ENCODE results near the gene LAMA5. TPM values are rescaled to one million over a fixed set of nuclear protein-coding genes. Genes with fewer than 3 reads are reported as not detected.

Gene LAMA5, protein sequence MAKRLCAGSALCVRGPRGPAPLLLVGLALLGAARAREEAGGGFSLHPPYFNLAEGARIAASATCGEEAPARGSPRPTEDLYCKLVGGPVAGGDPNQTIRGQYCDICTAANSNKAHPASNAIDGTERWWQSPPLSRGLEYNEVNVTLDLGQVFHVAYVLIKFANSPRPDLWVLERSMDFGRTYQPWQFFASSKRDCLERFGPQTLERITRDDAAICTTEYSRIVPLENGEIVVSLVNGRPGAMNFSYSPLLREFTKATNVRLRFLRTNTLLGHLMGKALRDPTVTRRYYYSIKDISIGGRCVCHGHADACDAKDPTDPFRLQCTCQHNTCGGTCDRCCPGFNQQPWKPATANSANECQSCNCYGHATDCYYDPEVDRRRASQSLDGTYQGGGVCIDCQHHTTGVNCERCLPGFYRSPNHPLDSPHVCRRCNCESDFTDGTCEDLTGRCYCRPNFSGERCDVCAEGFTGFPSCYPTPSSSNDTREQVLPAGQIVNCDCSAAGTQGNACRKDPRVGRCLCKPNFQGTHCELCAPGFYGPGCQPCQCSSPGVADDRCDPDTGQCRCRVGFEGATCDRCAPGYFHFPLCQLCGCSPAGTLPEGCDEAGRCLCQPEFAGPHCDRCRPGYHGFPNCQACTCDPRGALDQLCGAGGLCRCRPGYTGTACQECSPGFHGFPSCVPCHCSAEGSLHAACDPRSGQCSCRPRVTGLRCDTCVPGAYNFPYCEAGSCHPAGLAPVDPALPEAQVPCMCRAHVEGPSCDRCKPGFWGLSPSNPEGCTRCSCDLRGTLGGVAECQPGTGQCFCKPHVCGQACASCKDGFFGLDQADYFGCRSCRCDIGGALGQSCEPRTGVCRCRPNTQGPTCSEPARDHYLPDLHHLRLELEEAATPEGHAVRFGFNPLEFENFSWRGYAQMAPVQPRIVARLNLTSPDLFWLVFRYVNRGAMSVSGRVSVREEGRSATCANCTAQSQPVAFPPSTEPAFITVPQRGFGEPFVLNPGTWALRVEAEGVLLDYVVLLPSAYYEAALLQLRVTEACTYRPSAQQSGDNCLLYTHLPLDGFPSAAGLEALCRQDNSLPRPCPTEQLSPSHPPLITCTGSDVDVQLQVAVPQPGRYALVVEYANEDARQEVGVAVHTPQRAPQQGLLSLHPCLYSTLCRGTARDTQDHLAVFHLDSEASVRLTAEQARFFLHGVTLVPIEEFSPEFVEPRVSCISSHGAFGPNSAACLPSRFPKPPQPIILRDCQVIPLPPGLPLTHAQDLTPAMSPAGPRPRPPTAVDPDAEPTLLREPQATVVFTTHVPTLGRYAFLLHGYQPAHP (N-terminal part only)
- total RNA-seq (40.4 TPM), polyA plus RNA-seq (162 TPM)

DNA sequence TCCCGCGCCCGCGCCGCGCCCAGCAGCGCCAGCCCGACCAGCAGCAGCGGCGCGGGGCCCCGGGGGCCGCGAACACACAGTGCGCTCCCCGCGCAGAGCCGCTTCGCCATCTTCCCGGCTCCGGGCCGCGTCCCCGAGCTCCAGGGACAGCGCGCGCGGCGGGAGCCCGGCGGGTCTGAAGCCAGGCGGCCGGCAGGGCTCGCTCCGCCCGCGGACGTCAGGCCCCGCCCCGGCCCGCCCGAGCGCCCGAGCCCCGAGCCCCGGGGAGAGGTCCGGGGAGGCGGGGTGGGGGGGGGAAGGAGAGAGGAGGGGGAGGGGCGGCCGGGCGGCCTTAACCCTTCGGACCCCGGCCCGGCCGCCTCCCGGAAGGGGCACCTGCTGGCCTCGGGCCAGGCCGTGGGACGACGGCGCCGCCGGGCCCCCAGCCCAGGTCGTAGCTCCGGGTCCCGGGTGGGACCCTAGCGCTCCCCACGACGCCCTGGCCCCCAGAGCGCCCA lies at the start of gene LAMA5:
Gene LAMA5, minus strand, starts transcription at position 177 of the 497 bp plus-strand sequence. Its CDS starts 67 bp downstream, at position 110.
- under 1% methylated on average over 70 of the region's 70 CpGs for WGBS
- Histone ChIP-seq H3K4me3 (ENCODE audit: low read depth, low read length) (peak within 1 kb of the TSS; percentile 80), H3K27ac (ENCODE audit: low read depth) (peak within 1 kb of the TSS; percentile 91), H3K36me3 (ENCODE audit: insufficient read depth) (no peaks in the 10 kb centered on the region), H3K4me1 (ENCODE audit: insufficient read depth) (peaks cover 2% of the 10 kb centered on the region)
- DNase-seq (ENCODE audit: extremely low spot score), result no peak

DNA sequence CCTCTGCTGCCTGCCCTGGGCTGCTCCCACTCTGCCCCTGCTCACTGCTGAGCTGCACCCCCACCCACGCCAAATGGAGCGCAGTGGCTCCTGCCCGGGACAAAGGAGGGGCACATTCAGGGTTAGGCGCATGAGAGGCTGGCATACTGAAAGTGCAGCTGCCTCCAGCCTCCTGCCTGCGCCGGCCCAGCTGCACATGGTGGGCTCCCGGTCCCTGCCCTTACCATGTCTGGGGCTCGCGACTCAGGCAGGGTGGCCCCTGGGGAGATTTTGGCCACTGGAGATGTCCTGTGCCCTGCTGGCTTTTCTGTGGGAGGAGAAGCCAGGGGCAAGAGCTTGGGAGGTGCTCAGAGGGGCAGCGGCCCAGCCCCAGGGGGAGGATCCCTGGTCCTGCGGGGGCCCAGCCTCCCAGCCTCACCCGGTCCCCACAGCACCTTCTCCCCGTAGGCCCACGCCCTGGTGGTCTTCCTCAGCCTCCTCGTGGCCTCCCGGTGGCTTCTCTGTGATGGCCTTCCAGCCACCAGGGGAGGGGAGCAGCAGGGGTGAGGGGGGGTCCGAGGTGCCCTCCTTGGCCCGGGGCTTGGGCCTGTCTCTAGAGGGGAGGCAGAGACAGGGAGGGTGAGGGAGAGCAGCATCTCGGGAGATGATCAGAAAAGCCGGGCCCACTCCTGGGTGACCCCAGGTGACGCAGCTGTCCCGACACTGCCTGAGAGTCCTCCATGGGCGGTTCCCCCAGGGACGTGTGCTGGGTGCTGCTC lies 48.4 kb upstream of the LAMA5 start:
- DNase-seq (ENCODE audit: extremely low spot score), result no peak
- no peak overlapping the region for H3K4me3 ChIP-seq (ENCODE audit: low read depth, low read length)
- no peaks in the 10 kb centered on the region for H3K36me3 ChIP-seq (ENCODE audit: insufficient read depth)
- 82% methylated on average over 24 of the region's 24 CpGs for WGBS
- H3K4me1 ChIP-seq (ENCODE audit: insufficient read depth), result no peaks in the 10 kb centered on the region
- H3K27ac ChIP-seq (ENCODE audit: low read depth), result no peak overlapping the region

DNA sequence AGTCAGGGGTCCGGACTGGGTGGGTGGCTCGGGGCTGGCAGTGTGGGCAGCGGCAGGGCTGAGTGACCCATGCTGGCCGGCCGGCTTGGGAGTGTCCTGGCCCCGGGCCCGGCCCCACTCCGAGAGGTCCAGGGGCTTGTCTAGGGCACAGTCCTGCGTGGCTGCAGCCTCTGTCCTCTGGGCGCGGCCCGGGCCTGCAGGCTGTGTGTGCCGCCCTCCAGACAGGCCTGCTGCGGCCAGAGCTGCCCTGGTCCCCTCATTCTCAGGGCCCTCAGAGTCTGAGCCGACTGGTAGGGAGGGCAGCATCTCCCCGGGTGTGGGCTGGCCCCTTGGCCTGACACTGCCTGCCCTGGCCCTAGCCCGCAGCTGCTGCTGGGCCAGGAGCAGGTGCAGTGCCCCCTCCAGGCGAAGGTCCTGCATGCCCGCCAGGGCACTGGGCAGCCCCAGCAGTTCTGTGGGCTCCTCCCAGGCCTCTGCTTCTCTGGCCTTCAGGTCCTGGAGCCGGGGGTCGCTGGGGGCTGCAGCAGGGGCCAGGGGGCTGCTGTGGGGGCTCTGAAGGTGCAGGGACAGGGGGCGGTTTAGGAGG lies 46.9 kb upstream of the LAMA5 start:
- H3K27ac ChIP-seq (ENCODE audit: low read depth), result no peak overlapping the region
- H3K36me3 ChIP-seq (ENCODE audit: insufficient read depth), result no peaks in the 10 kb centered on the region
- 92% methylated on average over 22 of the region's 22 CpGs for WGBS
- H3K4me3 ChIP-seq (ENCODE audit: low read depth, low read length), result no peak overlapping the region
- DNase-seq (ENCODE audit: extremely low spot score), result no peak
- H3K4me1 ChIP-seq (ENCODE audit: insufficient read depth), result no peaks in the 10 kb centered on the region

DNA sequence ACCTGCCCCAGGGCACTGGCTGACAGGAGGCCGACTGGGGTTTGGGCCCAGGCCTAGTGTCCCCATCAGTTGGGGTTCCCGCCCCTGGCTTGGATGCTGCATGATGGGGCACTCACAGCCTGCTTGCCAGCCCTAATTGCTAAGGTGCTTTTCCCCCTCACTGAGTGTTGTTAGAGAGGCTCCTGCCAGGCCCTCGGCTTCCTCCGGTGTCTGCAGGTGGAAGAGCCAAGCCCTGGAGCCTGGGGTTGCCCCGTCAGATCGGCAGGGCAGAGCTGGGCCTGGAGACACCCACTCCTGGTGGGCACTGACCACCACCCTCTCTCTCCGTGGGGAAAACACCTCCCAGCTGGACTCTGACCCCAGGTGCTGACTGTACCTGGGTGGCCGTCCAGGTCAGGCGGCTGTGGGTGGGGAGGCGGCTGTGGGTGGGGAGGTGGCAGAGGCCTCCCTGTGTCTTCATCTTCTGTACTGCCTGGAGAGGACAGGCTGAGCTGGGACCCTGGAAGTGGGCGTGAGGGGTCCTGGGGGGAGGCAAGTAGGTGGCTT lies 46.0 kb upstream of the LAMA5 start:
- H3K4me1 ChIP-seq (ENCODE audit: insufficient read depth), result no peaks in the 10 kb centered on the region
- no peaks in the 10 kb centered on the region for H3K36me3 ChIP-seq (ENCODE audit: insufficient read depth)
- H3K27ac ChIP-seq (ENCODE audit: low read depth), result no peak overlapping the region
- 93% methylated on average over 11 of the region's 11 CpGs for WGBS
- no peak for DNase-seq (ENCODE audit: extremely low spot score)
- no peak overlapping the region for H3K4me3 ChIP-seq (ENCODE audit: low read depth, low read length)

DNA sequence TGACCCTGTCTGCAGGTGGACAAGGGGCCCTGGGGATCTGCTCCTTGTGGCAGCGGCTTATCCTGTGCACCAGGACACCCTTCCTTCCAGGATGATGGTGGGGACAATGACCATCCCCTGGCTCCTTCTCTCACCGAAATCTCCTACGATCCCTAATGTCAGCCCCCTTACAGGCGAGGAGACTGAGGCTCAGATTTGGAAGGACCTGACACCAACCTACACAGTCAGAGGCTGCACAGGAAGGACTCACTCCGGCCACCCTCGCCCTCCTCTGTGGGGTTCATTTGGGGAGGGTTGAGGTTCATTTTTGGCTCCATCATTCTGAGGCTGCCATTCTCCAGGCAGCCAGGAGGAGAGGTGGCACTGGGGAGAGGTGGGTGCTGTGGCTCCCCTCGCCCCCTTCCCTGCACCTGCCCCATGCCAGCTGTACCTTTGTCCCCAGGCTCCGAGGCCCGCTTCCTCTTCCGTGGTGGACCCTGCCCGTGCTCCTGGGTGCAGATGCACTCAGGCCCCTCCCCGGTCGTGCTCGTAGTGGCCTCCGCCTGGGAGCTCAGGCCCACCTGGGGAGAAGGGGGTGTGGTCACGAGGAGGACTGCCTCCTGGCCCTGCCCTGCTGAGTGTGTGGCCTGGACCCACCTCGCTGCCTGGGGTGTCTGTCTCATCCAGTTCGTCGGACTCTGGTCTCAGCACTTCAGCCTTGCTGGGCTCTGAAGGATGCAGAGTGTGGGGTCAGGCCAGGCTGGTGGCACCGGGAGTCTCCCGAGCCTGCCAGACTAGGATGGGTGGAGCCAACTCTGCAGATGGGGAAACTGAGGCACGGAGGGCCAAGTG lies 45.3 kb upstream of the LAMA5 start:
- no peak overlapping the region for H3K27ac ChIP-seq (ENCODE audit: low read depth)
- no peaks in the 10 kb centered on the region for H3K4me1 ChIP-seq (ENCODE audit: insufficient read depth)
- 85% methylated on average over 22 of the region's 22 CpGs for WGBS
- H3K4me3 ChIP-seq (ENCODE audit: low read depth, low read length), result no peak overlapping the region
- no peak for DNase-seq (ENCODE audit: extremely low spot score)
- H3K36me3 ChIP-seq (ENCODE audit: insufficient read depth), result no peaks in the 10 kb centered on the region

DNA sequence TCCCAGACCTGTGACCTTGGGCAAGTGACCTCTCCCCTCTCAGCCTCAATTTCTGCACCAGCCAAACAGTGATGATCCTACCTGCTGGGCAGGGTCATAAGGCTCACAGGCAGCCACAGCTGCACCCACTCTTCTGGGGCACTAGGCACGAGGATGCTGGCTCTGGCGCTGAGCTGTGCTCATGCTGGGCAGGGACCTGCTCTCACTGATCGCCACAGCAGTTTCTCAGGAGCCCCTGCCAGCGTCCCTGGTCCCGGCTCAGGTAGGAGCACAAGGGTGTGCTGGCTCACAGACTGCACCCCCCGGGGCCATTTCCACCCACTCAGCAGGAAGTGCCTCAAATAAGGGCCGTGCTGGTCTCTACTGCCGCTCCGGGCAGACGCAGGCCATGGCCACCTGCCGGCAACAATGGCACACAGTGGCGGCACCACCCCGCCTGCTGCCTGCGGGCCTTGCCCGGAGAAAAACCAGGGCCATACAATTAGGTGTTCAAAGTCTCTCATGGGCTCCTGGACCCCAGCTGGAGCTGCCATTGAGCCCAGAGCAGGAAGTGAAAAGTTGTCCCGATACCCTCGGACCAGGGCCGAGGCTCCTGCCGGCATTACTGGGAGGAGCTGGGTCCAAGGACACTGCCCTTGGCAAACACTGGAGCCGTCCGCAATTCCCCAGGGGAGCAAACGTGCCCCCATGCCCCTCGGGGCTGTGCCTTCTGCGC lies 44.5 kb upstream of the LAMA5 start:
- 85% methylated on average over 24 of the region's 24 CpGs for WGBS
- Histone ChIP-seq H3K27ac (ENCODE audit: low read depth) (no peak overlapping the region), H3K4me3 (ENCODE audit: low read depth, low read length) (no peak overlapping the region), H3K36me3 (ENCODE audit: insufficient read depth) (no peaks in the 10 kb centered on the region), H3K4me1 (ENCODE audit: insufficient read depth) (no peaks in the 10 kb centered on the region)
- no peak for DNase-seq (ENCODE audit: extremely low spot score)

DNA sequence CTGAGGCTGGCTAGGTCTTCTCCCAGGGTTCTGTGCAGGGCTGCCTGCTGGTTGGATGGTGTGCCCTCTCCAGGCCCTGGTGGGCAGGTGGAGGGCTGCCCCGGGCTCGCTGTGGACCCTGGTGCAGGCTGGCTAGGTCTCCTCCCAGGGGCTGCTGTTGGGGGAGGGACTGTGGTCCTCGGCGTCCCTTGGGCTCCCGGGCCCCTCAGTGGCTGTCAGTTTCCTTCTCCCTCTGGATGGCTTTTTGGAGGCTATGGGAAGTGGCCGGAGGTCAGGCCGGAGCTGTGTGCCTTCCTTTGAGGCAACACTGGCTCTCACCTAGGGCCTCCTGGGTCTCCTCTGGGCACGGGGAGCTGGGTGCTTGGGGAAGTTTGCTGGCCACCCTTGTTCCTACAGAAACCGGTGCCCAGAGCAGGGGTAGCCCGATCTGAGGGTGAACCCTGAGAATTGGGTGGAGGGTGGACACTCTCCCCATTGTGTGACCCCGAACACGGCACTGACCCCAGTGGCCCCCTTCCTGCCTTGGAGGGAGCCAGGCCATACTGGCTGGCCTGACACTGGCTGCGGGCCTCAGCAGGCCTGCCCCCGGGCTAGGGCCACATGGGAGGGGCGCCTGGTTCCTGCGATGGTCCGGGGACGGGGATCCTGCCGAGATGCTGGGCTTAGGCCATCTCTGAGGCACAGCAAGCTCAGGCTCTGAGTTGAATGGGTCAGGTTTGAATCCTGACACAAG lies 43.8 kb upstream of the LAMA5 start:
- no peak overlapping the region for H3K27ac ChIP-seq (ENCODE audit: low read depth)
- no peaks in the 10 kb centered on the region for H3K36me3 ChIP-seq (ENCODE audit: insufficient read depth)
- H3K4me1 ChIP-seq (ENCODE audit: insufficient read depth), result no peaks in the 10 kb centered on the region
- 89% methylated on average over 19 of the region's 19 CpGs for WGBS
- H3K4me3 ChIP-seq (ENCODE audit: low read depth, low read length), result no peak overlapping the region
- no peak for DNase-seq (ENCODE audit: extremely low spot score)

DNA sequence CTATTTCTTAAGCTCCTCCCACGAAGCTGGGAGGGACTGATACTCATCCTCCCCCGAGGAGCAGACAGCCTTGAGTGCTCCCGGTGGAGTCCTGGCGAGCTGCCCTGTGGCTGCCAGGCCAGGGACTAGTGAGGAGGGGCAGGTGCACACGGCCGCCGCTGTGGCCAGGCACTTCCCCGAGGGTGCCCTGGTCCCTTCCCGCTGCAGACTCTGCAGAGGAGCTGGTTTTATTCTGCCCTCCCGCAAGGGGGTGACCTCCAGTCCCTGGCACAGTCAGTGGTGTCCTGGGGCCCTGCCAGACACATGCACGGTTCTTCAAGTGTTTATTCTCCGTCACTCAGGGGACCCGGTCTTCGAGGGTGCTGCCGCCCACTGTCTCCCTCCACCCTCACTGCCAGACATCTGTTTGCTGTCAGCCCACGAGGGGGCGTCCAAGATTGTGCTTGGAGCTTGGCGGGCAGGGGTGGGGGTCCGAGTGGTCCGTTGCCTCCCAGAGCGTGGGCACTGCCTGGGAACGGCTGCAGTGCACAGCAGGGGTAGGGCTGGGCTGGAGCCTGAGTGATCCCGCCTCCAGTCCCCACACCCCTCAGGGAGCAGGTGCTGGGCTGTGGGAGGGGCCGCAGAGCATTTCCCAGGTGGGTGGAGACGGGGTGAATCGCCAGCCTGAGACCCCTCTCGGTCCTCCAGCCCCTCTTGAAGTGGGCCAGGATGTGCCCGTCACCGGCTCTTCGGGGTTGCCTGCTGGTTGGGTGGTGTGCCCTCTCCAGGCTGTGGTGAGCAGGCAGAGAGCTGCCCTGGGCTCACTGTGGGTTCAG lies 43.0 kb upstream of the LAMA5 start:
- Histone ChIP-seq H3K36me3 (ENCODE audit: insufficient read depth) (no peaks in the 10 kb centered on the region), H3K4me3 (ENCODE audit: low read depth, low read length) (no peak overlapping the region), H3K27ac (ENCODE audit: low read depth) (no peak overlapping the region), H3K4me1 (ENCODE audit: insufficient read depth) (no peaks in the 10 kb centered on the region)
- no peak for DNase-seq (ENCODE audit: extremely low spot score)
- whole genome bisulfite sequencing, result 12% methylated on average over 30 of the region's 30 CpGs

DNA sequence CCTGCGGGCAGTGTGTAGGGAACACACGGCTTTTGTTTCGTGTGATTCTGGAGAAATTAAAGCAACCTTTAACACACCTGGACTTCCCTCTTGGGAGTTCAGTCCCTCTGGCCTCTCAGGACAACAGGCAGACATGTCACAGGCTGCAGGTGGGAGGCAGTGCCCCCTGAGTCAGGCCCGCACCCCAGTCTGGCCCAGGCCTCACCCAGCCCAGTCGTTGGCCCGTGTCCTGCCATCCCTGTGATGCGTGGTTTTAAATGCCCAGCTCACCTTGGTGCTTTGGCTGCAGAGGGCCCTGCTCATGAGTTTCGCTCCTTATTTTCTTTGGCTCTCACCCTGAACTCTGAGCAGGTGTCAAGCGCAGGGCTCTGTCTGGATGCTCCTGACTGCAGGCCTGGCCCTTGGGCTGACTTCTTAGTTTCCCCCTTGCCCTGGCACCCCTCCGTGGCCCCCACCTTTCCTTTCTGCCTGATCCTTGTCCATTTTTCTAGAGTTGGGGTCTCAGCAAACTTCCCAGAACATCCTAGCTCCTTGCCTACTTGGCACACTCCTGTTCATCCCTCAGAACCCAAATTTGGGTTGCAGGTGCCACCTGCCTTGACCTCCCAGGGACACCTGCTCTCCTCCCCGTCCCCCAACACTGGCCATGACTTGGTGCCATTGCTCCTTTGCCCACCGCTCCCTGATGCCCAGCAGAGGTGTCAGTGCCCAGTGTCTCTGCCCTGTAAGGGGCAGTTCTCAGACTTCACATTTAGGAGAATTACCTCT lies 42.2 kb upstream of the LAMA5 start:
- Histone ChIP-seq H3K4me1 (ENCODE audit: insufficient read depth) (no peaks in the 10 kb centered on the region), H3K36me3 (ENCODE audit: insufficient read depth) (no peaks in the 10 kb centered on the region), H3K4me3 (ENCODE audit: low read depth, low read length) (no peak overlapping the region), H3K27ac (ENCODE audit: low read depth) (no peak overlapping the region)
- no peak for DNase-seq (ENCODE audit: extremely low spot score)
- 90% methylated on average over 12 of the region's 12 CpGs for WGBS

All from urinary bladder (tissue), 4 donors.